Inflammatory macrophage (primary cell): ENCODE measurements around the gene TINCR.
"Not testable (repeated sequence)": the region's sequence is repeated elsewhere in the genome, so short reads cannot be mapped to it uniquely, and the experiment has no call there.

Source experiments
- DNase-seq, 2 donors: peaks; one replicate each; pipeline ENCODE4 v3.0.0-alpha.2; 2020 to 2022

Gene TINCR

GRCh38 chr19:5558101-5558621 is 9.6 kb downstream of the TINCR start:
- no peak for DNase-seq

- DNase-seq: no peak
Observed at GRCh38 chr19:5557691-5558090, 10.1 kb downstream of the TINCR start.

DNA sequence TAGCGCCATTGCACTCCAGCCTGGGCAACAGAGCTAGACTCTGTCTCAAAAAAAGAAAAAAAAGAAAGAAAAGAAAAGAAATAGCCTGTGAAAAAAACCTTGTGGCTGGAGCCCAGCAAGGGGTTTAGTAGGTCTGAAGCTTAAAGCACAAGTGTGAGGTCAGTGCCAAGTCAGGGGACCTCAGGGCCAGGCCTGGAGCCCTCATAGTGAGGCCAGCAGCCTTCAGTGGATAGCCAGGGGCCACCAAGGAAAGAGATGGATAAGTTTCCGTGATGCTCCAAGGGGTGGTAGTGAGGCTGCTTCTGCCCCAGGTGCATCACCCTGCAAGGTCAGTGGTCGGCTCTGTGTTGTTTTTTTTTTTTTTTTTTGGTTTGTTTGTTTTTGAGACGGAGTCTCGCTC is 12.9 kb downstream of the TINCR start:
- DNase-seq: no peak

- no peak for DNase-seq
Observed at GRCh38 chr19:5553892-5554291, 13.9 kb downstream of the TINCR start.

GRCh38 chr19:5547881-5548280 is 19.9 kb downstream of the TINCR start:
- peak in 1 of 2 donors; percentile 44 for DNase-seq

DNA sequence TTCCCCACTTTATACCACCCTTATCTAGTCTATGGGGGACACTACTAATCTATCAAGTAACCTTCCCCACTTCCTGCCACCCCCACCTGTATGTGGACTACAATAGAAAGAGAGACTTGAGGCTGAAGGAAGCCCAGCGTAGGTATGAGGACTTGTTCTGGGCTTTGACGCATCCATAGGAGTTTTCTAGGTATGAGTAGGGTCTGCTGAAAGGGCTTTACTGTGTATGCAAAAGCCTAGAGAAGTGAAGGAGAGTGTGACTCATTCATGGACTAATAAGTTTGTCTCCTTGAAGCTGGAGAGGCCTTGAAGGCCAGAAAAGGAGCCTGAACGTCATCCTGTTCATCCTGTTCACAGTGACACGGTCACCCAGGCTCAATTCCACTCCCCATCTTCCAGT is 21.8 kb downstream of the TINCR start:
- DNase-seq: no peak

GRCh38 chr19:5545051-5545450 is 22.7 kb downstream of the TINCR start:
- DNase-seq: no peak

DNA sequence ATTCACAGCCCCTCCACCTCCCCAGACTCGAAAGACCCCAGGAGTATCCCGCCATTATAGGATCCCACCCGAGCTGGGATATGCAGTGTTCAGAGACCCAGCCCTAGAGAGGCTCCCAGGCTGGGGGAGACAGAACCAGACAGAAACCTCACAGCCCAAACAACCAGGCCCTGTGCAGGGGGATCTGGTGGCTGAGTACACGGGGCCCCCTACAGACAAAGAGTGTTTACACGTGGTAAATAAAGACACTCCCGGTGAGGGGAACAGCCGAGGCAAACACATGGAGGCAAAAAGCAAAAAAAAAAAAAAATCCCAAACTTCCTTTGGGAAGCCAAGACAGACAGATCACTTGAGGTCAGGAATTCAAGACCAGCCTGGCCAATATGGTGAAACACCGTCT is 25.1 kb downstream of the TINCR start:
- DNase-seq: no peak

DNA sequence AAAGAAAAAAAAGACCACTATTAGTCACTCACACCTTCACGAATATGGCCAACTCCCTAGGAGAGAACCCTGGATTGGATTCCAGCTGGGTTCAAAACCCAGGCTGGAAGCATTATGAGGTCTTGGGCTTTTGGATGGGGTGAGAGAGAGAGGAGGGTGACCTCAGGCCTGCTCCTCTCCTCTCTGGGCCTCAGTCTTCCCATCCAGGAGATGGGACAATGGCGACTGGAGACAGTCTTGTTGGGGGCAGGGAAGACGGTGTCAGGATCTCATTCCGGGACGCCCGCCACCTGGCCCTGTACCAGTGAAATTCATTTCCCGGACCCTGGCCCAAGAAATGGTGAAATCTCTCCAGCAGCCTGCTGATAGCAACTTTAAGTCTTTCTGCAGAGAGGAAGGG is 26.3 kb downstream of the TINCR start:
- DNase-seq: no peak

GRCh38 chr19:5540208-5540607 is 27.5 kb downstream of the TINCR start:
- no peak for DNase-seq

- DNase-seq: peak in 1 of 2 donors; percentile 1
Observed at GRCh38 chr19:5537870-5538269, 29.9 kb downstream of the TINCR start.

- DNase-seq: not testable (repeated sequence)
Observed at GRCh38 chr19:5536982-5537579, 30.7 kb downstream of the TINCR start.

GRCh38 chr19:5536337-5536894 is 31.3 kb downstream of the TINCR start:
- no peak for DNase-seq

DNA sequence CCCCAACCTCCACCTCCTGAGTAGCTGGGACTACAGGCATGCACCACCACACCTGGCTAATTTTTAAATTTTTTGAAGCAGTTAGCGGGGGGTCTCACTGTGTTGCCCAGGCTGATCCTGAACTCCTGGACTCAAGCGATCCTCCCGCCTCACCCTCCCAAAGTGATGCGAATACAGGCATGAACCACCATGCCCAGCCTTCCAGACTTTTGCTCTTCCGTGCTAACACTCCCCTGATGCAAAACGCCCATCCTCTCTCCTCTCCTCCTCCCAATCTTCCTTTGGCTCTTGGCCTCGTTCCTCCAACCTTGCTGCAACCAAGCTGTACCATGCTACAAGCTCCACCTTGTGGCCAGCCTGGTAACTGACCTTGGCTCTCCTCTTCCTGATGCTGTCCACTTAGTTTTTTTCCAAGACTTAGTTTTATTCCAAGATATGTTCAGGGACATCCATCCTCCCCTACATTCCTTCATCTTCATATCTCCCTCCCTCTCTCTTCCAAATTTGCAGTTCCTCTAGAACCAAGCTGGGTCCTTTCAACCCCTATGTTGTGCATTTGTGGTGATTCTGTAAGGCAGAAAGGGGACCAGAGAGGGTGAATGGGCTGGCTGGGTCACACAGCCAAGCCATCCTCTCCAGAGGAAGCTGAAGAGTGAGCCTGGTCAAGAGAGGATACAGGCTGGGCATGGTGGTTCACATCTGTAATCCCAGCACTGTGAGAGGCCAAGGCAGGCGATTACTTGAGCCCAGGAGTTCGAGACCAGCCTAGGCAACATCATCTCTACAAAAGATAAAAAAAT is 32.8 kb downstream of the TINCR start:
- peak in 1 of 2 donors; percentile 19 for DNase-seq

- no peak for DNase-seq
Observed at GRCh38 chr19:5533257-5533656, 34.5 kb downstream of the TINCR start.

GRCh38 chr19:5530701-5531100 is 37.1 kb downstream of the TINCR start:
- no peak for DNase-seq

GRCh38 chr19:5526691-5527090 is 41.1 kb downstream of the TINCR start:
- no peak for DNase-seq

GRCh38 chr19:5524081-5524480 is 43.7 kb downstream of the TINCR start:
- no peak for DNase-seq

DNA sequence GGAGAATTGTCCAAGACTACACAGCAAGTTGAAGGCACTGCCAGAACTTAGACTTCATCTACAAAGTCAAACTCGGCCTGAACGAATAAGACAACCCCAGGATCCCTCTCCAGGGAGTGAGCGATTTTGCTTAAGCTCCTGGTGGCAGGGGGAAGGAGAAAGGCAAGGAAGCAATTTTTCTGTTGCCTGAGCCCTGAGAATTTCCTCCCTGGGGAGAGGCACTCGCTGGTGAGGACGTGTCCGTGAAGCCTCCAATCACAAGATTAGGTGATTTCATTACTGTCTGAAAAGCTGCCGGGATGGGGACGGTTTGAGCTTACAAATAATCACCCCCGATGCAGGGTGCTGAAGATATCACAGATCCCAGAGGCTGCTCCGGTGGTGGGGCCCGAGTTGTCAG is 45.6 kb downstream of the TINCR start:
- no peak for DNase-seq

DNA sequence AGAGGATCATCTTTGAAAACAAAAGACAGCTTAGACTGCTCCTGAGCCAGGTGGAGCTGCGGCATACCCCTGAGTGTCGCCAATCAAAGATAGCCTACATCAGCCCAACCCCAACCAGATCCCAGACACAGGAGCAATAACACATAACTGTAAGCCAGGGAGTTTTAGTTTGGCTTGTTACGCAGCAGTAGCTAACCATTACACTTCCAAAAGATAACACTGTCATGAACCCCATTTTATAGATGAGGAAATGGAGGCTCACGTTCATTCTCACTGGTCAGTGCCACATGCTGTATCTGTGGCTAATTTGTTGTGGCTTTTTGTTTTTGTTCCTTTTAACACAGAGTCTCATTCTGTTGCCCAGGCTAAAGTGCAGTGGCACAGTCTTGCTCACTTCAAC is 47.3 kb downstream of the TINCR start:
- DNase-seq: no peak

DNA sequence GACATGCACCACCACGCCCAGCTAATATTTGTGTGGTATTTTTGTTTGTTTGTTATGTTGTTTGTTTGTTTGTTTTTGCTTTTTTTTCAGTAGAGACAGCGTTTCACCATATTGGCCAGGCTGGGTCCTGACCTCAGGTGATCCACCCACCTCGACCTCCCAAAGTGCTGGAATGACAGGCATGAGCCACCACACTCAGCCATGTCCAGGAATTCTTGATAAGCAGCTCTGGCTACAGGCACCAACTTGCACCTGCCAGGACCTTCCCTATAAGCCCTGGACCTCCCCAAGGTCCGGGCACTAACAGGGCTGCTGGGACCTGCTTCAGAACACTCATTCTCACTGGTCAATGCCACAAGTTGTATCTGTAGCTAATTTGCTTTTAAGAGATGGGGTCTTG is 48.7 kb downstream of the TINCR start:
- no peak for DNase-seq

- no peak for DNase-seq
Observed at GRCh38 chr19:5515737-5516136, 52.0 kb downstream of the TINCR start.

GRCh38 chr19:5514001-5514400 is 53.8 kb downstream of the TINCR start:
- DNase-seq: no peak

GRCh38 chr19:5512715-5513114 is 55.0 kb downstream of the TINCR start:
- no peak for DNase-seq
